Retinal pigment epithelial cell (primary cell): ENCODE results near the gene GPRIN3.

ENCODE experiments used
- DNase-seq: peaks from one replicate; pipeline ENCODE4 v3.0.0-alpha.2; 2010; ENCODE audit warnings: low read depth
- H3K4me3 ChIP-seq: 2 replicates; pipeline ENCODE4 v1.5.1; 2011; ENCODE audit warnings: mild to moderate bottlenecking, low read length, control low read depth, moderate library complexity
- CTCF ChIP-seq: conservative IDR thresholded peaks from 2 replicates; pipeline ENCODE4 v1.5.1; 2011; ENCODE audit warnings: low read depth, low read length, control low read depth, inconsistent platforms

Gene GPRIN3

DNA sequence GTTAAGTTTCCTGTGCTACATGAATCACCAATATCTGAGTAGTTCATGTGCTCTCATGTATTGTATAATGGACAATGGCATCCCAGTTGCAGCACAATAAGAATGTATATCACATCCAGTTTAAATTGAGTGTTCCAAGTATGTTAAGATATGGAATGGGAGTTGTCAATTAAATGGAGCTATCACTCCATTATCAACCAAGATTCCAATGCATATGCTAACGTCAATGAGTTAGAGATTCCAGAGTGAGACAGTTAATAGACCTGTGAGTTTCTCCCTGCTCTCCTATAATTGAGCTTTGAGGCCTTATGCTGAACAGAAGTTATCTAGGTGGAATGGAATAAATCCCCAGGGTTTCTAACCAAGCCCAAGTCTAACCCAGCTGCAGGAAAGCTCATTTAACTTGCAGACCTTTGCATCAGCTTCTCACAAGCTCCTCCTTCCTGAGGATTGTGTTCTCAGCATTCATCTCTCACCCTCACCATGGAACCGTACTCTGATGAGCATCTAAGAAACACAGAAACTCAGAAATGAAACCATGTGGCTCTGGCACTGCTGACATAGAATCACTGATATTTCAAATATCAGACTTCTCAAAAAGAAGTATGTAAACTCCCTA is 111.4 kb downstream of the GPRIN3 start:
- no peak for TF ChIP-seq CTCF
- DNase-seq, result peak; percentile 24
- H3K4me3 ChIP-seq, result no peak overlapping the region

DNA sequence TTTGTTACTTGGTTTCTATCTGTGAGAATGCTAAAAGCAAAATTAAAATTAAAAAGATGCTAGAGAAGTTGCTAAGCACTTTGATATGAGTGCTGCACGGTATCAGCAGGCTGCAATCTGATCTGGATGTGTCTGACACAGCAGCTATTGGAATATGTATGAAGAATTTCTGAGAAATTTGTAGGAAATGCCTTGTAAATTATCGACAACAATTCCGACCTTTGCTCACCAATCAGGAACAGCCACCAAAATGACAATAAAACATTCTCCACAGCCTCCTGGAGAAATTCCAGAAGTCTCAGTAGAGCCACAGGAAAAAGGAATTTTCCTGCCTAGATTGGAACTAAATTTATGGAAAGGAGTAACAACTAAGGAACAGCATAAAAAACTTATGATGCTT is 113.8 kb downstream of the GPRIN3 start:
- TF ChIP-seq CTCF, result no peak
- DNase-seq, result no peak

More for the DNA sequence above, 113.8 kb downstream of the GPRIN3 start:
- H3K4me3 ChIP-seq, result no peak overlapping the region
